ENCODE data around the gene SLC2A4.

SLC2A4 gene

DNA sequence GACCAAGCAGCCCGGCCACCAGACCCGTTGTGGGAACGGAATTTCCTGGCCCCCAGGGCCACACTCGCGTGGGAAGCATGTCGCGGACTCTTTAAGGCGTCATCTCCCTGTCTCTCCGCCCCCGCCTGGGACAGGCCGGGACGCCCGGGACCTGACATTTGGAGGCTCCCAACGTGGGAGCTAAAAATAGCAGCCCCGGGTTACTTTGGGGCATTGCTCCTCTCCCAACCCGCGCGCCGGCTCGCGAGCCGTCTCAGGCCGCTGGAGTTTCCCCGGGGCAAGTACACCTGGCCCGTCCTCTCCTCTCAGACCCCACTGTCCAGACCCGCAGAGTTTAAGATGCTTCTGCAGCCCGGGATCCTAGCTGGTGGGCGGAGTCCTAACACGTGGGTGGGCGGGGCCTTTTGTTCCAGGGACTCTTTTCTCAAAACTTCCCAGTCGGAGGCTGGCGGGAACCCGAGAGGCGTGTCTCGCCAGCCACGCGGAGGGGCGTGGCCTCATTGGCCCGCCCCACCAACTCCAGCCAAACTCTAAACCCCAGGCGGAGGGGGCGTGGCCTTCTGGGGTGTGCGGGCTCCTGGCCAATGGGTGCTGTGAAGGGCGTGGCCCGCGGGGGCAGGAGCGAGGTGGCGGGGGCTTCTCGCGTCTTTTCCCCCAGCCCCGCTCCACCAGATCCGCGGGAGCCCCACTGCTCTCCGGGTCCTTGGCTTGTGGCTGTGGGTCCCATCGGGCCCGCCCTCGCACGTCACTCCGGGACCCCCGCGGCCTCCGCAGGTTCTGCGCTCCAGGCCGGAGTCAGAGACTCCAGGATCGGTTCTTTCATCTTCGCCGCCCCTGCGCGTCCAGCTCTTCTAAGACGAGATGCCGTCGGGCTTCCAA, at the start of gene SLC2A4:
Gene SLC2A4 (plus strand): TSS at position 645 of the 879 bp plus-strand sequence. CDS start 217 bp downstream, at position 862.
- TF ChIP-seq, protein P1, sequence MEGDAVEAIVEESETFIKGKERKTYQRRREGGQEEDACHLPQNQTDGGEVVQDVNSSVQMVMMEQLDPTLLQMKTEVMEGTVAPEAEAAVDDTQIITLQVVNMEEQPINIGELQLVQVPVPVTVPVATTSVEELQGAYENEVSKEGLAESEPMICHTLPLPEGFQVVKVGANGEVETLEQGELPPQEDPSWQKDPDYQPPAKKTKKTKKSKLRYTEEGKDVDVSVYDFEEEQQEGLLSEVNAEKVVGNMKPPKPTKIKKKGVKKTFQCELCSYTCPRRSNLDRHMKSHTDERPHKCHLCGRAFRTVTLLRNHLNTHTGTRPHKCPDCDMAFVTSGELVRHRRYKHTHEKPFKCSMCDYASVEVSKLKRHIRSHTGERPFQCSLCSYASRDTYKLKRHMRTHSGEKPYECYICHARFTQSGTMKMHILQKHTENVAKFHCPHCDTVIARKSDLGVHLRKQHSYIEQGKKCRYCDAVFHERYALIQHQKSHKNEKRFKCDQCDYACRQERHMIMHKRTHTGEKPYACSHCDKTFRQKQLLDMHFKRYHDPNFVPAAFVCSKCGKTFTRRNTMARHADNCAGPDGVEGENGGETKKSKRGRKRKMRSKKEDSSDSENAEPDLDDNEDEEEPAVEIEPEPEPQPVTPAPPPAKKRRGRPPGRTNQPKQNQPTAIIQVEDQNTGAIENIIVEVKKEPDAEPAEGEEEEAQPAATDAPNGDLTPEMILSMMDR (IDR thresholded peaks at IDR 0.05; ENCODE audit: low read depth, low read length, missing control alignments), result no peak
- Histone ChIP-seq H3K27me3 (replicated peaks) (peaks cover 13% of the 10 kb centered on the region), H3K27ac (peak within 1 kb of the TSS; percentile 8), H3K4me3 (ENCODE audit: low read depth, low read length) (peak within 1 kb of the TSS; percentile 47), H3K36me3 (replicated peaks) (no peaks in the 10 kb centered on the region)
- in situ Hi-C loops (cut with HindIII; ENCODE audit: low pct_ligation_motif_present, low sequenced_read_pairs), result no loop called here
- peak; percentile 91 for DNase-seq

DNA sequence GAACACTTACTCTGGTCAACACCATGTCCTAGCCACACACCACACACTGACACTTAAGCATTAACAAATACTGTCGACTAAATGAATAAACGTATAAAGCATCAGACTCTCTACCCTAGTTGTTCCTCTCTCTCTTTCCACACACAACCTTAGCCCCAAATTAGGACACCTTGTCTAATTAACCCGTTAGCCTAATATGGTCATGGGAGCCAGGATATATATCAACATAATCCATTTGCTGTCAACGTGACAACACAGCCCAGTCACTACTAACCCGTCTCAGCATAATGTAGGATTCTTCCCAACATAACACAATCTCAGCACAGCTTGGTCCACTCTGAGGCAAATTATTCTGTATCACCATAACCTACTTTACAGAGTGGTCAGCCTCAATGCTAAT, 49.4 kb upstream of the SLC2A4 start:
- no peaks in the 10 kb centered on the region for H3K27me3 ChIP-seq (replicated peaks)
- no peak for DNase-seq
- H3K27ac ChIP-seq, result no peak overlapping the region
- in situ Hi-C loops (cut with HindIII; ENCODE audit: low pct_ligation_motif_present, low sequenced_read_pairs), result no loop called here
- TF ChIP-seq, protein P1 (IDR thresholded peaks at IDR 0.05; ENCODE audit: low read depth, low read length, missing control alignments), result no peak
- H3K4me3 ChIP-seq (ENCODE audit: low read depth, low read length), result no peak overlapping the region
- peaks cover 42% of the 10 kb centered on the region for H3K36me3 ChIP-seq (replicated peaks)

DNA sequence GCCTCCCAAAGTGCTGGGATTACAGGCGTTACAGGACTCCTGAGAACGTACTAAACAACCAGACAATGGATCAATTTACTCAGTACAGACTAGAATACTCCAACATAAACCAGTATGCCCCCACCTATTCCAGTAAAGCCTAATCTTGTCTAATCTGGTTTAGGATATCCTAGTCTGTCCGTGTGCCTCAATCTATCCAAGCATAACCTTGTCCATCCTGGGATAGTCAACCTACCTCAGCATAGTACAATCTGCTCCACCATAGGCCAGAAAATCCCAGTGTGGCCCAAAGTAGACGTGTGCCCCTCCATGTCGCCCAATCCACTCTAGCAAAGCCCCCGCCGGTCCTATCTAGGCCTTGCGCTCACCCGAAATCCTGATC, 47.8 kb upstream of the SLC2A4 start:
- Histone ChIP-seq H3K36me3 (replicated peaks) (peaks cover 40% of the 10 kb centered on the region), H3K27ac (peak overlapping the region; percentile 55), H3K4me3 (ENCODE audit: low read depth, low read length) (peak overlapping the region; percentile 81), H3K27me3 (replicated peaks) (no peaks in the 10 kb centered on the region)
- TF ChIP-seq, protein P1 (IDR thresholded peaks at IDR 0.05; ENCODE audit: low read depth, low read length, missing control alignments), result no peak
- peak; percentile 33 for DNase-seq
- in situ Hi-C loops (cut with HindIII; ENCODE audit: low pct_ligation_motif_present, low sequenced_read_pairs), result no loop called here

DNA sequence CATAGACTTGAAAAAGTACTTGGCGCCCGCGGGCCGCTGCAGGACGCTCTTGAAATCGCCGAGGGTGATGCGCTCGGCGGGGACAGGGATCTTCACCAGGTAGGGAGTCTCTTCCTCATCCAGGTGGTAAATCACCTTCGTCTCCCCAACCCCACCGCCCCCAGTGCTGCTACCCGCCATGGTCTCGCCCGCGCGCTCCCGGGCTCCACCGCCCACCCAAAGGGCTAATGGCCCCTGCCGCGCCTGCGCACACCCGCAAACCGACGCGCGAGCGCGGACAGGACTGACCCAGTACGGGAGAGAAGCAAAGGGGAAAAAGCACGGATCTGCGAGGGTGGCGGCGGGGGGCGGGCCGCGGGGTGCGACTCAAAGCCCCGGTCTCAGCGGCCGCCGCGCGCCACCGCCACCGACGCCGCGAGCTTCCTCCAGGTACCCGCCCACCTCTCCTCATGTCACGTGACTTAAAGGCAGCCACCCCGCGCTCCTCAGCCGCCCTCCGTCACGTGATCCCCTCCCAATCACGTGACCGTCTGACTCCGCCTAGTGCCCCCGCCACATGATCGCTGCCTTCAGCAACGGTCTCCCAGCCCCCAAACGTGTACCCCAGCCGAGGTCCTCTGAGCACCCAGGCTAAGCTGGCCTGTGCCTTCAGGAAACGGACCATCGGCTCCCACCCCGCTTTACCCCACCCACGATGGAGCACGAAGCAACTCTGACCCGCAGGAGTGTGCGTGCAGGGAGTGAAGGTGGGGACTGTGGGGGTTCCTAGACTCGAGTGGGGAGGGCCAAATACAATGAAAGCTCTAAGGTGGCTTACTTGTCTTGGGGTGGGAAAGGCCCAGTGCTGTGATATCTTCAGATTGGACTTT, 47.2 kb upstream of the SLC2A4 start, which contains the start of gene DVL2:
Gene DVL2 (minus strand): TSS at position 435 of the 869 bp plus-strand sequence. CDS start 255 bp downstream, at position 180.
- H3K27me3 ChIP-seq (replicated peaks), result no peaks in the 10 kb centered on the region
- H3K36me3 ChIP-seq (replicated peaks), result peaks cover 35% of the 10 kb centered on the region
- in situ Hi-C loops (cut with HindIII; ENCODE audit: low pct_ligation_motif_present, low sequenced_read_pairs), result no loop called here
- H3K27ac ChIP-seq, result peak within 1 kb of the TSS; percentile 55
- H3K4me3 ChIP-seq (ENCODE audit: low read depth, low read length), result peak within 1 kb of the TSS; percentile 81
- peak; percentile 91 for DNase-seq
- TF ChIP-seq, protein P1 (IDR thresholded peaks at IDR 0.05; ENCODE audit: low read depth, low read length, missing control alignments), result no peak

DNA sequence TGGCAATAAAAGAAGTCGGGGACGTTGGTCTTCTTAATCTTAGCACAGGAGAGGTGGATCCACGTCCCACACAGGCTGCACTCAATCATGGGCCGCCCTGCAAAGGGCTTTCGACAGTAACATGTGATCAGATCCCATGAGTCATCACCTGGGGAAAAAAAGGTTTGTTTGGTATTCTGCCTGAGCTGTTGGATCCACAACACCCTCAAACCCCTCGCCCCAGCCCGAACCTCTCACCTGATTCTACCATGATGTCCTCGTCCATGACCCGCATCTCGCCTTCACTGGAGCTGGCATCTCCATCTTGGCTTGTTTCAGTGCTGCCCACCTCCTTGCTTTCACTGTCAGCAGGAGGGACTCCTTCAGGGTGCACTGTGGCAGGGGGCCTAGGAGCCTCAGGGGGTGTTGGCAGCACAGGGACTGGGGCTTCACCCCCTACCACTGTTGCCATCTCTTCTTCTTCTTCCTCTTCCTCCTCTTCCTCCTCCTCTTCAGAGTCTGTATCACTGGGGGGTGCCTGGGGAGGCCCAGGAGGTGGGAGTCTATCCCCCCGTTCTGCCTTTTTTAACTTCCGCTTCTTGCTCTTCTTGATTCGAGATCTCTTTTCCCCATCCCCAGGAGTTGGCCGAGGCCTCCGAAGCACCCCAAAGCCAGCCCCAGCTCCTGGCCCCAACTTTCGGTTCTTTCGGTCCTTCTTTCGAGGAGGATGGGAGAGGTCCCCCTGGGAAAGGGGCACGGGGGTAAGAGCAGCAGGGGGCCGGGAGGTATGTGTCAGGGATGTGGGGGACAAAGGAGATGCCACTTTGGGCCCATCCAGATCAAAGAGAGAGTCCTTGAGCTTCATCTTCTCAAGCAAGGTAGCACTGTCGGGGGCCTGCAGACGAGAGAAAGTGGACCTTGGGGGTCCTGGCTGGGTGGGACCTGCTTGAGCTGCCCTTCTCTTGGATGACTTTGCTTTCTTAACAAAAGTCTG, 45.5 kb upstream of the SLC2A4 start:
- peak overlapping the region; percentile 6 for H3K27ac ChIP-seq
- H3K4me3 ChIP-seq (ENCODE audit: low read depth, low read length), result no peak overlapping the region
- in situ Hi-C loops (cut with HindIII; ENCODE audit: low pct_ligation_motif_present, low sequenced_read_pairs), result no loop called here
- H3K36me3 ChIP-seq (replicated peaks), result peaks cover 35% of the 10 kb centered on the region
- peak; percentile 42 for DNase-seq
- H3K27me3 ChIP-seq (replicated peaks), result no peaks in the 10 kb centered on the region
- TF ChIP-seq, protein P1 (IDR thresholded peaks at IDR 0.05; ENCODE audit: low read depth, low read length, missing control alignments), result no peak

Data from brain microvascular endothelial cell (primary cell).